ENCODE results near the gene BRICD5.

BRICD5 gene

DNA sequence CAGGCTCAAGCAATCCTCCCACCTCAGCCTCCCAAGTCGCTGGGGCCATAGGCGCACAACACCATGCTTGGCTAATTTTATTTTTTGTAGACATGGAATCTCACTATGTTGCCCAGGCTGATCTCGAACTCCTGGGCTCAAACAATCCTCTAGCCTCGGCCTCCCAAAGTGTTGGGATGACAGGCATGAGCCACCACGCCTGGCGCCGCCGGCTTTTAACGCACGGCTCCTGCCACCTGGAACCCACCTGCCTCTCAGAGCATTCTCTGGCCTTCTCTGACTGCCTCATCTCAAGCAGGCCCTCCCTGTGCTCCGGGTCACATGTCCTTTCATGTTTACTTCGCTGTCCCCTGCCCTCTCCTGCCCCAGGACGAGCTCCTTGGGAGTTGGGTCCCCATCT, 24.6 kb downstream of the BRICD5 start:
- no peak for DNase-seq (ENCODE audit: low read depth)
- TF ChIP-seq, protein P1, sequence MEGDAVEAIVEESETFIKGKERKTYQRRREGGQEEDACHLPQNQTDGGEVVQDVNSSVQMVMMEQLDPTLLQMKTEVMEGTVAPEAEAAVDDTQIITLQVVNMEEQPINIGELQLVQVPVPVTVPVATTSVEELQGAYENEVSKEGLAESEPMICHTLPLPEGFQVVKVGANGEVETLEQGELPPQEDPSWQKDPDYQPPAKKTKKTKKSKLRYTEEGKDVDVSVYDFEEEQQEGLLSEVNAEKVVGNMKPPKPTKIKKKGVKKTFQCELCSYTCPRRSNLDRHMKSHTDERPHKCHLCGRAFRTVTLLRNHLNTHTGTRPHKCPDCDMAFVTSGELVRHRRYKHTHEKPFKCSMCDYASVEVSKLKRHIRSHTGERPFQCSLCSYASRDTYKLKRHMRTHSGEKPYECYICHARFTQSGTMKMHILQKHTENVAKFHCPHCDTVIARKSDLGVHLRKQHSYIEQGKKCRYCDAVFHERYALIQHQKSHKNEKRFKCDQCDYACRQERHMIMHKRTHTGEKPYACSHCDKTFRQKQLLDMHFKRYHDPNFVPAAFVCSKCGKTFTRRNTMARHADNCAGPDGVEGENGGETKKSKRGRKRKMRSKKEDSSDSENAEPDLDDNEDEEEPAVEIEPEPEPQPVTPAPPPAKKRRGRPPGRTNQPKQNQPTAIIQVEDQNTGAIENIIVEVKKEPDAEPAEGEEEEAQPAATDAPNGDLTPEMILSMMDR (IDR thresholded peaks at IDR 0.05; ENCODE audit: control insufficient read depth, insufficient read depth, low read depth, low read length, missing control alignments), result no peak
- no peak overlapping the region for H3K4me3 ChIP-seq (ENCODE audit: control insufficient read depth, low read depth, low read length)

DNA sequence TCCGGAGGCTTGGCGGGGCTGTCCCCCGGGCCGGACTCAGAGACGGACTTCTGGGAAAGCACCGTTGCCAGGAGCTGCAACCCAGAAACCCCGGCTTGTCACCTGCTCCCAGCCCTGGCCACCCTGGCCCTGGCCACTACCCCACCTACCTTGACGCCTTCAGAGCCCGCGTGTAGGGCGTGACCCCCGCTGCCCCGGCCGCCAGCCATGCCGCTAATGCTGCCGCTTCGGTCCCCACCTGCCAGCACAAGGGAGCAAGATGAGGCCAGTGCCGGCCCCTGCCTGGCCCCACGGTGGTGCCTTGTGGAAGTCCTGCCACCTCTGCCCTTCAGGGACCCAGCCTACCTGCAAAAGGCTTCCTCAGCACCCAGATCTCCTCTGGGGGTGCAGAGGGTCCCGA, 25.7 kb downstream of the BRICD5 start:
- H3K4me3 ChIP-seq (ENCODE audit: control insufficient read depth, low read depth, low read length), result no peak overlapping the region
- no peak for DNase-seq (ENCODE audit: low read depth)

DNA sequence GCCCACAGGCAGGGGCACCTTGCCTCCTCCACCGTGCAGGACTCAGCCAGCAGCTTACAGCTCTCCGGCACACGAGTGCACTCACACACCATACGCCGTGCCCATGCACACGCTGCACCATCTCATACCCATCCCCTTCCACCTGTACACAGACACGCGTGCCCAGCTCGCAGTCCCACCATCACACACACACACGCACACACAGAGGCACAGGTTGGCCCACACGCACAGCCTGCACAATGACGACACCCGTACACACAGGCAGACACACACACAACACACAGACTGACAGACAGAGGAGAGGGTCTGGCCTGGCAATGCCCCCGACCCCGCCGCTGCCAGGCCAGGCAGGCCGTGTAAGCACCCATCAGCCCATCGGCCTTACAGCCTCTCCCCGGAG, 26.3 kb downstream of the BRICD5 start:
- no peak for DNase-seq (ENCODE audit: low read depth)
- H3K4me3 ChIP-seq (ENCODE audit: control insufficient read depth, low read depth, low read length), result no peak overlapping the region
- TF ChIP-seq, protein P1 (IDR thresholded peaks at IDR 0.05; ENCODE audit: control insufficient read depth, insufficient read depth, low read depth, low read length, missing control alignments), result no peak

More for the DNA sequence above, 25.7 kb downstream of the BRICD5 start:
- TF ChIP-seq, protein P1 (IDR thresholded peaks at IDR 0.05; ENCODE audit: control insufficient read depth, insufficient read depth, low read depth, low read length, missing control alignments), result no peak

DNA sequence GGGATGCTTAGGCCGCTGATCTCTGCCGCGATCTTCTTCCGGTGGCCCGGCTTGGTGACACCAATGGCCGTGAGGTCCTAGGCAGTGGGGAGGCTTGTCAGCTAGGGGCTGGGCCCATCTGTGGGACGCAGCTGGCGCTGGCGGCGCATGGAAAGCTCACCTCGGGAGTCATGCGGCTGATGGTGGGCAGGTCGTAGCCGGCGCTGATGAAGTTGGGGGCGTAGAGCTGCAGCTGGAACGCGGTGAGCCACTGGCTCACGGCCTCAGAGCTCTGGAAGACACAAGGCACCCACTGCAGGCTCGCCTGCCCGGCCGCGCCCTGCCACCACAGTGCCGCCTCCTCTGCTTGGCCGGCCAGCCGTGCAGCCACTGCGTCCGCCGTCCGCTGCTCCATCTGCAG, 27.0 kb downstream of the BRICD5 start:
- H3K4me3 ChIP-seq (ENCODE audit: control insufficient read depth, low read depth, low read length), result no peak overlapping the region
- no peak for DNase-seq (ENCODE audit: low read depth)
- TF ChIP-seq, protein P1 (IDR thresholded peaks at IDR 0.05; ENCODE audit: control insufficient read depth, insufficient read depth, low read depth, low read length, missing control alignments), result no peak

DNA sequence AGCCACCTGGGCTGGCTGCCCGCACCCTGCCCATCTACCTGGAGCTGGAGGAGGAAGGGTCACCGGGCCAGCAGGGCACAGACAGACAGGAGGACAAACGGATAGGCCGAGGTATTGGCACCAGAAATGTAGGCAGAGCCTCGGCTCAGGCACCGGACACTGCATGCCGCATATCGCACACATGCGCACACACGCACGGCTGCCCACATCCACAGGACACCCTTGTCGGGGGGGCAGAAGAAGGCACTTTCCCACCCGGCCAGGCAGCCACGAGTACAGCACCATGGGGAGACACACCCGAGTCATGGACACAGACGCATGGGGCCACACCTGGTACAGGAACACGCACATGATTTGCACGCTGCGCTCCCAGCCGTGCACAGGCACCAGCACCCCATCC, 28.7 kb downstream of the BRICD5 start:
- DNase-seq (ENCODE audit: low read depth), result no peak
- TF ChIP-seq, protein P1 (IDR thresholded peaks at IDR 0.05; ENCODE audit: control insufficient read depth, insufficient read depth, low read depth, low read length, missing control alignments), result no peak
- no peak overlapping the region for H3K4me3 ChIP-seq (ENCODE audit: control insufficient read depth, low read depth, low read length)

DNA sequence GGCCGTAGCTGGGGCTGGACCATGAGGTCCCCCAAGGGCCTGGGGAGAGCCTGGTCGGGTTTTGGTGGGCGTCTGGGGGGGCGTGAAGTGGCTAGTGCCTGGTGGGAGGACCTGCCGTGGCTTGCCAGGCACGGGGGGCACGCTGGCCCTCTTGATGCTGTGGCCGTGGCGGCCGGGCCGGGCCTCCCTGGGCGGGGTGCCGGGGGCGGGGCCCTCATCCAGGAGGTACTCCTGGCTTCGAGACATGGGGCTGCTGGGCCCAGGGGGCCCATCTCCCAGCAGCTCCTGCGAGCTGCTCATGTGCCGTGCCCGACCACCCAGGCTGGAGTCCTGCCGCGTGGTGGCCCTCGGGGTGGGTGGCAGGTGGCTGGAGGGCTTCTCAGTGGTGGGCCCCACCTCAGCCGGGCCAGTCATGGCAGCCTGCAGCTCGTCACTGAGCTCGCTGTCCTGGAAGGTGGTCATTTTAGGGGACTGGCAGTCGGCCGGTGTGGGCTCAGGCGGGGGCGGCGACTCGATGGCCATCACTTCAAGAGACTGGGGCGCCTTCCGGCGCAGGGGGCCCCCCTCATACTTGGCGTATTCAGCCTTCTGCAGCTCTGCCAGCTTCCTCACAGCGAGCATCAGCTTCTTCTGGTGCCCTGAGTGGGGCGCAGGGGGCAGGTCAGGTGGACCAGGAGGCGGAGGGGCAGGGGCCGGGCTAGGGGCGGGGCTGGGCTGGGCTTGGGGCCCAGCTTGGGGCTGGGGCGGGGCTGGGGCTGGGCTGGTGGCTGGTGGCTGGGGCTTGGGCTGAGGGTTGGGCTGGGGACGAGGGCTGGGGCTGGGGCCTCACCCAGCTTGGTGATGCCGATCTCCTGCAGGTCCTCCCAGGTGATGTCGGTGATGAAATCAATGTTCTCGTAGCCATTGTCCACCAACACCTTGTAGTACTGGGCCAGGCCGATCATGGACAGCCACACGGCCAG, 29.4 kb downstream of the BRICD5 start:
- no peak for DNase-seq (ENCODE audit: low read depth)
- H3K4me3 ChIP-seq (ENCODE audit: control insufficient read depth, low read depth, low read length), result no peak overlapping the region
- TF ChIP-seq, protein P1 (IDR thresholded peaks at IDR 0.05; ENCODE audit: control insufficient read depth, insufficient read depth, low read depth, low read length, missing control alignments), result no peak
